GM18499 (cell line): ENCODE results near the gene ATP11A.
"Not testable (repeated sequence)": the region's sequence is repeated elsewhere in the genome, so short reads cannot be mapped to it uniquely, and the experiment has no call there.

Experiments
- ATAC-seq: cut with Tn5 transposase; IDR thresholded peaks from one replicate; pipeline ENCODE4 v1.9.1; 2021; ENCODE audit warnings: moderate number of reproducible peaks; ENCODE audit not compliant: insufficient read depth, unreplicated experiment

ATP11A gene

DNA sequence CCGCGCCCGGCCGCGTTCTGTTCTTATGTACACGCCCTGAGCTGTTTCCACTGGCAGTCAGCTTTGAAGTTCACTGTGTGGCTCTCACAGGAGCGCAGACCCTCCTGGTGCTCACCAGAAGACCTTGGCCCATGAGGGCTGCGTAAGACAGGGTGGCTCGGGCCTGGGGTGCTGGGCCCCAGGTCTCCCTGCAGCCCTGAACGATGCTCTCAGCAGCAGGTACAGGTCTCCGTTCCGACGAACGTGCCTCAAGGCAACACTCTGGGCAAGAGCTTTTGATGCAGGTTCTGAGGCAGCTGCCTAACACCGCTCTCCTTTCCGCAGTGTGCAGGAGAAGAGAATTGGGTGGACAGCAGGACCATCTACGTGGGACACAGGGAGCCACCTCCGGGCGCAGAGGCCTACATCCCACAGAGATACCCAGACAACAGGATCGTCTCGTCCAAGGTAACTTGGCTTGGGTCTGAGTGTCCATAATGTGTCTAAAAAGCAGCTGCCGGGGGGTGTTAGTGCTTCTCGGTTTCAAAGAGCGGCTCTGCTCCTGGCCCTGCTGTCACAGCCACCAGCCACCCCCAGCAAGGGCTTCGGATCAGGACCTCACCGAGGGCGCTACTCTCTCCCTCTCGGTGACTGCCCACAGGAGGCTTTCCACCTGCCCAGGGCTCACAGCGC is 95.1 kb downstream of the ATP11A start:
- no peak for ATAC-seq

DNA sequence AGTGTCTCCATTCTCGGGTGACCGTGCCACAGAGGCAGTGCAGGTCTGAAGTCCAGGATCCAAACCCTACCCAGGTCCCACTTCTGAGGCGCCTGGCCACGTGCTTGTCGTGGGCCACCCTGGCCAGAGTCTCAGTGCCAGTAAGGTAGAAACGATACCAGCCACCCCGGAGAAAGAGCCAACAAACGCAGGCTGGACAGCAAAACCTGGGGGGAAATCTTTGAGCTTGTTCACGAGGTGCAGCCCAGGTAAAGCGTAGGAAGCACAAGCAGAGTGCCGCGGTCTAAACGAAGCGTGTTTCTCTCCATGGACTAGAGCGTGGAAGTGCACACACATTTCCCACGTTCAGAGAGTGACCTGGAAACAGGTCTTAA is 95.6 kb downstream of the ATP11A start:
- no peak for ATAC-seq

DNA sequence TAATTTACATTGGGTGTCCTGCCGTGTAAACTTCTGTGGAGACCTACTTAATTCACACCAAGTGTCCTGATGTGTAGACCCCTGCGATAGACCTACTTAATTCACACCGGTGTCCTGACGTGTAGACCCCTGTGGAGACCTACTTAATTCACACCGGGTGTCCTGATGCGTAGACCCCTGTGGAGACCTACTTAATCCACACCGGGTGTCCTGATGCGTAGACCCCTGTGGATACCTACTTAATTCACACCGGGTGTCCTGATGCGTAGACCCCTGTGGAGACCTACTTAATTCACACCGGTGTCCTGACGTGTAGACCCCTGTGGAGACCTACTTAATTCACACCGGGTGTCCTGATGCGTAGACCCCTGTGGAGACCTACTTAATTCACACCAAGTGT is 97.0 kb downstream of the ATP11A start:
- ATAC-seq, result not testable (repeated sequence)

DNA sequence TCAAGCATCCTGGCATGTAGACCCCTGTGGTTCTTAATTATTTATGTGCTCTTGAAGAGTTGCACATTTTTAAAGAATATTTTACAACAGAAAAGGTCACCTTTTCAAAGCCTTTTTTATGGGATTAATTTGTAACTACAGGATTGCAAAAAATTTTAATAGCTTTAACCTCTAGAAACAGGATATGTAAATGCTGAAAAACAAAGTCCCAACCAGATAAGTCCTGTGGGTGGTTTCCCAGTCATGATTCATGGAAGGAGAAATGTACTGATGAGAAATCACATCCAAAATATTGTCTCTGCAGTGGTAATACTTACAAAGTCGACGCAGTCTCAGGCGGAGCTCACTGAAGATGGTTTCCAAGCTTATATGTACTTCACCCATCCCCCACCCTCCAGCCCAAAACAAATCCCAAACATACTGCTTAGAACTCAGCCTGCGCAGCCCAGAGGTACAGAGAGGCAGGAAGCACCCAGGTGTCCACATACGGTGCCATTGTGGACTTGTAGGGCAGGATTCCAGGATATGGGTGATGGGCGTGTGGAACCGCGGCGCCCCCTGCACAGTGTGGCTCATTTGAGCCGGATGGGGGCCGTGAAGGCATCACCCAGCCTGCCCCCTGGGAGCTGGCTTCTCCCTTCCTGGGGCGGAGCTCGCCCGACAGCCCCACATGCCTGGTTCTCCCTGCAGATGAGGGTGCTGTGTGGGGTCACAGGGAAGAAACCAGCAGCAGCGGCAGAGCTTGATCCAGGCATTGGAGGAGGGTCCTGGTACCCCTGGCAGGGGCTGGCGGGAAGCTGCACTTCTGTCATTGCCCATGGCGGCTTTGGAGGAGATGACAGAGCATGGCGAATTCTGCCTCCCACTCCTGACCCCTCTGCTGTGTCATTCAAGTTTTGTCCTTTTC is 101.2 kb downstream of the ATP11A start:
- no peak for ATAC-seq

DNA sequence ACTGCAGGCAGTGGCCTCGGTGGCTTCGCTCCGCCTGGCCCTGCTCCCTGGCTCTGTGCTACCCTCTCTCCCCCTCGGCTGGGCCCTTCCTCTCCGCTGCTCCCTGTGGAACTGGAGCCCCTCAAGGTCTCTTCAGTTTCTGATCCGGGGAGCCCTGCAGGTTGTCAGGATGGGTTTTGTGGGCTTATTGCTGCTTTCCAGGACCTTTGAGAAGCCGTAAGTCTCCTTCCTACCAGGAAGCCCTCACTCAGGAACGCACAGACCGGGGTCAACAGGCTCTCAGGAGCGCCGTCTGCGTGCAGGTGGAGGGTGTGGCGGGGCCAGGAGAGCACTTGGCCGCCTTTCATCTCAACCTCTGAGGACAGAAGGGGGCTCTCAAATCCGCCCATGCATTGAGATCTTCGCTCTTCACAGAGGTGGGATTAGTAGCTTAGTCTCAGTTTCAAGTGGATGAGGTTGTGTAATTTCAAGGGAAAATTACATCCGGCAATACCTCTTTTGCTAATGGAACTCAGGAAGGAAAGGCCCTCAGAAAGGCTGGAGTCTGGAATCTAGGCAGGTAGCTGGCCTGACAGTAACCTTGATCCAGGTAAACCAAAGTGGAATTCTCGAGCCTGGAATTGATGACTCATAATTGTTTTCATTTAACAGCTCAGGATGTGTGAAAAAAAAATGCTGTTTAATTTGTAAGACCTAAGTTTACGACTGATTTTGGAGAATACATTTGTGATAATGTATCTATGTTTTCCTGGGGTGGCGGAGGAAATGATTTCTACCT is 102.0 kb downstream of the ATP11A start:
- ATAC-seq, result no peak

DNA sequence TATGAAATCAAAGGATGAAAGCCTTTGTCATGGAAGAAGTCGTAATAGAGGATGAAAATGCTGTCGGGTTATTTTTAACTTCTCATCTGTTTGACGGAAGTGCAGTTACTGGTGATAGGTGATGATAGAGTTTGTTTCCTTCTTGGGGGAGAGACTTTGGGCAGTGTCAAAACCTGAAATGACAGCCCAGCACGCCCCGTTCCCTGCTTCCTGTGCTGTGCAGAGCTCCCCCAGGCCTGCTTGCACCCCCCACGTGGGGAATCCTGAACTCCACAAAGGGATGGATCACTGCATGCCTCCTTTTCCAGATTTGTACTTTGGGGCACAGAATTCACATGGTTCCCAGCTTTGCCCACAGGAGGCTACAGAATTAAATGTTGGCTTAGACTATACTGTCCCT is 102.7 kb downstream of the ATP11A start:
- ATAC-seq, result no peak

GRCh38 chr13:112793545-112794445 is 104.0 kb downstream of the ATP11A start:
- ATAC-seq, result no peak

DNA sequence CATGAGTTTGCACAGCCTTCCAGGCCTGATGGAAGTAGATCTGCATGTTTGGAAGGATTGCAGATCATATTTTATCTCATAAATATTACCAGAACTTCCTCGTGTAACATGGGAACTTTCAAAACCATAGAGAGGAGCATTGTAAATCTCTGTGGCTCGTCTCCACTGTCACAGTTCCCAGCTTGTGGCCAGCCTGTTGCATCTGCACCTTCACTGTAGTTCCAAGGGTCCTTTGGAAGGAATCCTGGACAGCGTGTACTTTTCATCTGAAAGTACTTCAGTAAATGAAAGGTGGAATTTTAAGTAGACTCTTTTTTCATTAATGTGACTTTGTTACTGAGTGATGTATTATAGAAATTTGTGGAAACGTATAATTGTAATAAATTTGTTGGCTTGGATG is 105.4 kb downstream of the ATP11A start:
- ATAC-seq, result no peak

- ATAC-seq, result no peak
These were observed 106.5 kb downstream of the ATP11A start for GRCh38 chr13:112796190-112796915.

- no peak for ATAC-seq
These were observed 109.6 kb downstream of the ATP11A start for GRCh38 chr13:112799394-112799793.

DNA sequence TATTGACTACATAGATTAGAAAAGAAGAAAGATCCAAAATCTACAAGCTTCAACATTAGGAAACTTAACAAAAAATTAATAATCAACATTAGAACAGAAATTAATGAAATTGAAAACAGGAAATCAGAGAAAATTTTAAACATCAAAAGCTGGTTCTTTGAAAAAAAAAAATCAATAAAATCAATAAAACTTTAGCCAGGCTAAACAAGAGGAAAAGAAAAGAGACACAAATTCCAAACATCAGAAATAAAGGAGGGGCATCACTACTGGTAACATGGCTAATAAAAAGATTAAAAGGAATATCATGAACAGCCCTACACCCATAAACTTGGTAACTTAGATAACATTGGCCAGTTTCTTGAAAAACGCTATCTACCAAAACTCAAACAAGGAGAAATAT is 110.2 kb downstream of the ATP11A start:
- no peak for ATAC-seq

GRCh38 chr13:112800807-112801206 is 111.0 kb downstream of the ATP11A start:
- not testable (repeated sequence) for ATAC-seq

GRCh38 chr13:112802802-112803195 is 113.0 kb downstream of the ATP11A start:
- no peak for ATAC-seq

GRCh38 chr13:112803422-112803821 is 113.6 kb downstream of the ATP11A start:
- ATAC-seq, result peak; percentile 48

GRCh38 chr13:112804374-112804773 is 114.5 kb downstream of the ATP11A start:
- ATAC-seq, result no peak

DNA sequence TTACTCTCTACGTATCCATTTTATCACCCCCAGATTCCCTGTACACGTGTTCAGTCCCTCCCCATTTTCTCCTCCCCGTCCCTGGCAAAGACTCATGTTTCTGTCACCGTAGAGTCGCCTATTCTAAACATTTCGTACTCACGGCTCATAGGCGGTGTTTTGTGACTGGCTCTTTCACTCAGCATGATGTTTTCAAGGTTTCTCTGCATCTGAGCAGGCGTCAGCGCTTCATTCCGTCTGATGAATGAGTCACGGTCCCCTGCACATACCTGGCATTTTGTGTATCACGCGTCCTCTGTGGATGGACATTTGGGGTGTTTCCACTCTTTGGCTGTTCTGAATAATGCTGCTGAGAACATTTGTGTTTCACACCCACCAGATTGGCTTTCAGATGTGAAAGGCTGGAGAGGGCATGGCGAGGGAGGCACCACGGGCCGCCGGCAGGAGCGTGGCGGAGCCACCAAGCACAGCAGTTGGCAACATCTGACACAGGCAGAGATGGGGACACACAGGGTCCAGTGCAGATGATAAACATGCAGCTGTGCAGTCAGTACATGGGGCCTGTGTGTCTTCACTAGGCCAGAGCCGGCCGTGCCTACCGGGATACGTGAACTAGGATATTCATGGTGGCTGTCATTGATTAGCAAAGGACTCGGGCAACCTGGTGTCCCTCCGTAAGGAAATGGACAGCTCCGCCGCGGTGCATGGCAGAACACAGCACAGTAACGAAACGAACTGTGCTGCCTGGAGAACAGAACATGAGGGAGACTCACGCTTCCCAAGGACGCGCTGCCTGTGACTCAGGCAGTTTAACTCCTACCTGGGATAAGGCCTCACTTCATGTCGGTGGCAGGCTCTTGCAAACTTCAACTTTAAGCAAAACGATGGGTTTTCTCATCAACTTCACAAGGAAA is 117.2 kb downstream of the ATP11A start:
- ATAC-seq, result no peak

DNA sequence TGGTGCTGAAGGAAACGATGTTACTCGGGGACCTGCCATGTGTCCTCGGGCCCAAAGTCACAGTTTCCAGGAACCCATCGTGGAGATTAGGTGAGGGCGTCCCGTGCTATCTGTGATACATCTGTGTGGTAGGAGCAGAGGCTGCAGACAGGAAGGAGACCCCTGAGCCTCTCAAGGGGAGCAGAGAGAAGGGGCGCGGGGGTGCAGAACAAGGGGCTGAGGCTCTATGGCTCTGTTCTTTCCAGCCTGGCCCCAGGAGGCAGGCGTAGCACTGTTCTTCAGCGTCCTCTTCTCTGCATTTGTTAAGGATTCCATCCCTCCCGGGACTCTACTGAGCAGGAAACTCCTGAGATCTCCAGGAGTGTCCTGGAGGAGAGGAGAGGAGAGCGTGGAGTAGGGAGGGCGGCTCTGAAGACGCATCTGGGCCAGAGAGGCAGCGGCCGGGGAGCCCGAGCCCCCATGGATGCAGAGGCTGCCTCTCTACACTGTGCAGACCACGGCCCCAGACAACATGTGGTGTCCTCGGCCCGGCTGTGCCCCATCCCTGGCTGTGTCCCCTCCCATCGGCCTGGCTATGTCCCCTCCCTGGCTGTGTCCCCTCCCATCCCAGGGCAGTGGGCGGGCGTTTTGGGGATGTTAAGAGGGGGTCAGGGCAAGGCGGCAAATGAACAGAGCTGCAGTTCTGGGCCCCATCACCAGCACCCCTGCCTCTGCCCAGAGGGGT is 118.0 kb downstream of the ATP11A start:
- no peak for ATAC-seq
